ENCODE data around the gene GPR137. TPM values are rescaled to one million over a fixed set of nuclear protein-coding genes. Genes with fewer than 3 reads are reported as not detected.
A peak's percentile ranks its signal among the peaks of the same experiment; 100 is the strongest.

GPR137 gene
- total RNA-seq, 1 donor from 2014 or later, result 4.9 TPM

DNA sequence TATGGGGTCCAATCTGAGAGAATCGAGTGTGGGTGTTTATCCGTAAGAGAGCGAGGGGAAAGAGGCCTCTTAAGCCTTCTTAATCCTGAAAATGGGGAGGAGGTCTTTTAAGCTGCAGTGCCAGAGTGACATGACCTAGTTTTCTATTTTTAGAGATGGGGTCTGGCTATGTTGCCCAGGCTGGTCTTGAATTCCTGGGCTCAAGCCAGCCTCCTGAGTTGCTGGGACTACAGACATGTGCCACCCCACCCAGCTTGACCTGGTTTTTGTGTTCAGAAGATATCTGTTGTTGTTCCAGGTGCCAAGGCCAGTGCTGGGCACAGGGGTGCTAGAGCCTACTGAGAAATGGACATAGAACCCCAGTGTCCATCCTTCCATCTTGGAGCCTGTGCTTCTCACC is 2.6 kb upstream of the GPR137 start:
- H3F3A ChIP-seq (ENCODE audit: low read depth), result peaks cover 4% of the 10 kb centered on the region
- H2AFZ ChIP-seq (replicated peaks), result no peak overlapping the region
- no peaks in the 10 kb centered on the region for H4K20me1 ChIP-seq (ENCODE audit: low read depth)
- no peaks in the 10 kb centered on the region for H3K9me3 ChIP-seq (ENCODE audit: low read depth)
- no peaks in the 10 kb centered on the region for H3K9me3 Mint-ChIP-seq
- peaks cover 5% of the 10 kb centered on the region for H3K4me1 ChIP-seq
- H3K4me1 Mint-ChIP-seq, result peaks cover 16% of the 10 kb centered on the region
- H3K4me3 Mint-ChIP-seq, result peak overlapping the region; percentile 78
- H3K4me2 ChIP-seq, result no peak overlapping the region
- H3K27me3 Mint-ChIP-seq (ENCODE audit: insufficient read depth, low read depth), result peaks cover 11% of the 10 kb centered on the region
- no peak overlapping the region for H3K4me3 ChIP-seq
- H3K27ac Mint-ChIP-seq, result no peak overlapping the region
- H3K27ac ChIP-seq, result no peak overlapping the region
- H3K27me3 ChIP-seq, result no peaks in the 10 kb centered on the region
- DNase-seq (ENCODE audit: low spot score), result no peak
- H3K36me3 ChIP-seq, result no peaks in the 10 kb centered on the region
- no peak overlapping the region for H3K9ac ChIP-seq
- H3K36me3 Mint-ChIP-seq, result peaks cover 12% of the 10 kb centered on the region
- peaks cover 3% of the 10 kb centered on the region for H3K79me2 ChIP-seq (ENCODE audit: low read depth)
- TF ChIP-seq EZH2 (IDR thresholded peaks at IDR 0.05) (no peak), EZH2phosphoT487 (IDR thresholded peaks at IDR 0.05) (no peak)
- TF ChIP-seq, protein P1, sequence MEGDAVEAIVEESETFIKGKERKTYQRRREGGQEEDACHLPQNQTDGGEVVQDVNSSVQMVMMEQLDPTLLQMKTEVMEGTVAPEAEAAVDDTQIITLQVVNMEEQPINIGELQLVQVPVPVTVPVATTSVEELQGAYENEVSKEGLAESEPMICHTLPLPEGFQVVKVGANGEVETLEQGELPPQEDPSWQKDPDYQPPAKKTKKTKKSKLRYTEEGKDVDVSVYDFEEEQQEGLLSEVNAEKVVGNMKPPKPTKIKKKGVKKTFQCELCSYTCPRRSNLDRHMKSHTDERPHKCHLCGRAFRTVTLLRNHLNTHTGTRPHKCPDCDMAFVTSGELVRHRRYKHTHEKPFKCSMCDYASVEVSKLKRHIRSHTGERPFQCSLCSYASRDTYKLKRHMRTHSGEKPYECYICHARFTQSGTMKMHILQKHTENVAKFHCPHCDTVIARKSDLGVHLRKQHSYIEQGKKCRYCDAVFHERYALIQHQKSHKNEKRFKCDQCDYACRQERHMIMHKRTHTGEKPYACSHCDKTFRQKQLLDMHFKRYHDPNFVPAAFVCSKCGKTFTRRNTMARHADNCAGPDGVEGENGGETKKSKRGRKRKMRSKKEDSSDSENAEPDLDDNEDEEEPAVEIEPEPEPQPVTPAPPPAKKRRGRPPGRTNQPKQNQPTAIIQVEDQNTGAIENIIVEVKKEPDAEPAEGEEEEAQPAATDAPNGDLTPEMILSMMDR (IDR thresholded peaks at IDR 0.05), result no peak

DNA sequence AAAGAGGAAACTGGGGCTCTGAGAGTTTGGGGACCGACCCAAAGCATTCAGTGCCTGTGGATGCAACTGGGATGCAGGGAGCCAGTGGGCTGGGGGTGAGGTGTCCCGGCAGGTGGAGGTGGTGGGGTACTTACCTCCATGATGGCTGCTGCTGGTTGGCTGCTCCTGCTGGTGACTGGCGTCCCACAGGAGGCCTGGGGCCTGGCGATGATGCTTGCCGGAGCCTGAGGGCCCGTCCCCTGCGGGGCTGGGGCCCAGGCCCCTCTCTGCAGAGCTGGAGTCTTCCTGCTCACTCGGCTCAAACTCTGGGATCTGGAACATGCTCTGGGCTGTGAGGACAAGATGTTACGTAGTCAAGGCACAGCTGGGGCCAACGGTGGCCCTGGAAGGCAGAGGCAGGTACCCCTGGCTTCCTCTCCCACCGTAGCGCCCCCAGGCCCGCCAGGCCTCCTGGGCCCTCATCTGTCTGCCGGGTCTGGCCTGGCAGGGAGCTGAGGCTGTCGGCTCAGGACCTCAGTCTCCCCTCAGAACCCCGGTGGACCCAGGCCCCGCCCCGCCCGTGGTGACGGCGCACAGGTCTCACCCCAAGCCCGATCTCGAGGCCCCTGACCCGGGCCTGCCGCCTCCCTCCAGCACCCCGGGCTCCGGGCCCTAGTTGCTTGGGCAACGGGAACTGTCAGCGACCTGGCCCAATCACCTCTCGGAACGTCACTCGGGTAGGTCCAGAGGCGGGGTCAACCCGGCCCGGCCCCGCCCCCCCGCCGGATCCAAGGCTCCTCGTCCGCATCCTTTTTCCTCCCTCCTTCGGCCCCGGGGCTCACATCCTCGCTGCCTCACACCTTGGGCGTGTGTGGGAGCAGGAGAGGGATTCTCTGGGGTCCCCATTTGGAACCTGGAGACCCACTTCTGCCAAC is 1.3 kb upstream of the GPR137 start, which contains the start of gene BAD:
BAD (minus strand) TSS at position 618 of the 914 bp plus-strand sequence; CDS start at position 321, 297 bp downstream.
- H3K27me3 Mint-ChIP-seq (ENCODE audit: insufficient read depth, low read depth), result peaks cover 11% of the 10 kb centered on the region
- no peaks in the 10 kb centered on the region for H3K36me3 ChIP-seq

DNA sequence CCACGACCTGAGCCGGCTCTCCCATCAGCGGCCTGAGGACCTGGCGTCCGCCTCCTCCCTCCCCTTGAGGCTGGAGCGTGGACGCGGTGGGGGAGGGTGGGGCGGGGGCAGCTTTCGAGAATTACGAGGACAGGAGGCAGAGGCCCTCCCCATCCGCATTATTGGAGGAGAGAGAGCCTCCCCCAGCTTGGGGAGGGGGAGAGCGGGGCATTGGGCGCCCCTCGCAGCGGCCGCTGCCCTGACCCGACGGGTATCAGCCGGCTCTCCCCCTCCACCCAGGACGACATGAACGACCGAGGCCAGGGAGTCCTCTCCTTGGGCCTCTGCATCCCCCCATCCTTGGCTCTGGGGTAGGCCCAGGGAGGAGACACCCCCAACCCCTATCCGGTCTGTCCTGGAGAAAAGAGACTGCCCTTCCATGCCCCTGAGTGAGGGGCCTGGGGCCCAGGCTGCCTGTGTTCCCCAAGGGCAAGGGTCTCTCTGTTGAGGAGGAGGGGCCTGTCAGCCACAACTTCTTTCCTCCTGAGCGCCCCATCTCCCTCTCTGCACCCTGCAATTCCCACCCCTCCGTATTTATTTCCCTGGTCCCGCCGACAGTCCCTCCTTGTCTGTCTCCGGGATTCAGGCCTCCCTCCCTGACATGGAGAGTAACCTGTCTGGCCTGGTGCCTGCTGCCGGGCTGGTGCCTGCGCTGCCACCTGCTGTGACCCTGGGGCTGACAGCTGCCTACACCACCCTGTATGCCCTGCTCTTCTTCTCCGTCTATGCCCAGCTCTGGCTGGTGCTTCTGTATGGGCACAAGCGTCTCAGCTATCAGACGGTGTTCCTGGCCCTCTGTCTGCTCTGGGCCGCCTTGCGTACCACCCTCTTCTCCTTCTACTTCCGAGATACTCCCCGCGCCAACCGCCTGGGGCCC is 495 bp downstream of the GPR137 start:
- Histone ChIP-seq H3K36me3 (no peaks in the 10 kb centered on the region), H3K4me2 (peak overlapping the region; percentile 74), H3K4me3 (peak overlapping the region; percentile 97), H3K9ac (no peak overlapping the region), H3F3A (ENCODE audit: low read depth) (peaks cover 4% of the 10 kb centered on the region), H3K4me1 (peaks cover 6% of the 10 kb centered on the region), H4K20me1 (ENCODE audit: low read depth) (peaks cover 15% of the 10 kb centered on the region), H2AFZ (replicated peaks) (no peak overlapping the region), H3K9me3 (ENCODE audit: low read depth) (no peaks in the 10 kb centered on the region), H3K79me2 (ENCODE audit: low read depth) (peaks cover 3% of the 10 kb centered on the region), H3K27me3 (peaks cover 27% of the 10 kb centered on the region), H3K27ac (no peak overlapping the region)
- H3K27ac Mint-ChIP-seq, result no peak overlapping the region
- peaks cover 30% of the 10 kb centered on the region for H3K27me3 Mint-ChIP-seq (ENCODE audit: insufficient read depth, low read depth)
- TF ChIP-seq EZH2phosphoT487 (IDR thresholded peaks at IDR 0.05) (no peak), EZH2 (IDR thresholded peaks at IDR 0.05) (no peak)
- TF ChIP-seq, protein P1 (IDR thresholded peaks at IDR 0.05), result no peak
- H3K9me3 Mint-ChIP-seq, result peaks cover 2% of the 10 kb centered on the region
- peaks cover 20% of the 10 kb centered on the region for H3K4me1 Mint-ChIP-seq
- peak; percentile 39 for DNase-seq (ENCODE audit: low spot score)
- H3K4me3 Mint-ChIP-seq, result peak overlapping the region; percentile 87
- peaks cover 10% of the 10 kb centered on the region for H3K36me3 Mint-ChIP-seq

More for the DNA sequence above, 1.3 kb upstream of the GPR137 start, which contains the start of gene BAD:
- Mint-ChIP-seq H3K4me1 (peaks cover 16% of the 10 kb centered on the region), H3K4me3 (peak within 1 kb of the TSS; percentile 91), H3K9me3 (no peaks in the 10 kb centered on the region), H3K27ac (no peak within 1 kb of the TSS), H3K36me3 (peaks cover 7% of the 10 kb centered on the region)
- Histone ChIP-seq H3K79me2 (ENCODE audit: low read depth) (peaks cover 3% of the 10 kb centered on the region), H3K4me3 (peak within 1 kb of the TSS; percentile 97), H4K20me1 (ENCODE audit: low read depth) (no peaks in the 10 kb centered on the region), H2AFZ (replicated peaks) (peak within 1 kb of the TSS; percentile 60), H3F3A (ENCODE audit: low read depth) (peaks cover 4% of the 10 kb centered on the region), H3K9me3 (ENCODE audit: low read depth) (no peaks in the 10 kb centered on the region), H3K4me1 (peaks cover 5% of the 10 kb centered on the region), H3K27ac (no peak within 1 kb of the TSS), H3K27me3 (peaks cover 9% of the 10 kb centered on the region), H3K4me2 (peak within 1 kb of the TSS; percentile 74), H3K9ac (peak within 1 kb of the TSS; percentile 36)
- peak; percentile 98 for DNase-seq (ENCODE audit: low spot score)
- TF ChIP-seq, protein P1 (IDR thresholded peaks at IDR 0.05), result no peak
- TF ChIP-seq EZH2phosphoT487 (IDR thresholded peaks at IDR 0.05) (no peak), EZH2 (IDR thresholded peaks at IDR 0.05) (no peak)

Measured in neural progenitor cell (in vitro differentiated cells).